Inflammatory macrophage treated with lipopolysaccharide for 4 hours (primary cell): Measurements from ENCODE around the gene ZFAND3.
A peak's percentile ranks its signal among the peaks of the same experiment; 100 is the strongest.

Experiments
- DNase-seq: peaks from one replicate; pipeline ENCODE4 v3.0.0-alpha.2; 2020

The ZFAND3 gene

DNA sequence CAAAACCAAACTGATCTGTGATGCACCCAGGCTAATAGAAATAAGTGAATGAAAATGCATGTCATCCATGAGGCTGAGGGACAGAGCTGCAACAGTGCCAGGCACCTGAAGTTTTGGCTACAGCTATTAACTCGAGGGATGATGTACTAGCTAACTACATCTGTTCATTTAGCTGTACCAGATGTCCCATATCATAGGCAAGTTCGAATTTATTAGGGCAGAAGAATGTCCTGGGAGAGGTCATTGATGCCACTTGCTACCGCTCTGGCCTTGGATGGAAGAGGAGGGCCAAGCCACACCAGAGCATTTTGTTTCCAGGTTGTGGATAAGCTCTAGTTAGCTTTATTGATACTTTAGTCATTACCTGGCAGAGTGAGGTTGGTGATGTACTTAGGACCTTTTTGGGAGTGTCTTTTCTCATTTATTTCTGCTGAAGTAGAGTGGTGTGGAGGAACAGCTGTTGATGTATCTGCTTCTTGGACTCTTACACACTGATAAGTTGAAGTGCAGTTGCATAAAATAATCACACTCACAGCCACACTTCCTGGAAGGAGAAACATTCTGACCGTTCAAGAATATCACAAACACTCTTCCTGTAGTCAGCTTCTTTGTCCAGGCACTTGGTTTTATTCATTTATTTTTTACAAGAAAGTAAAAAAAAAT, 8.2 kb downstream of the ZFAND3 start:
- DNase-seq, result no peak

DNA sequence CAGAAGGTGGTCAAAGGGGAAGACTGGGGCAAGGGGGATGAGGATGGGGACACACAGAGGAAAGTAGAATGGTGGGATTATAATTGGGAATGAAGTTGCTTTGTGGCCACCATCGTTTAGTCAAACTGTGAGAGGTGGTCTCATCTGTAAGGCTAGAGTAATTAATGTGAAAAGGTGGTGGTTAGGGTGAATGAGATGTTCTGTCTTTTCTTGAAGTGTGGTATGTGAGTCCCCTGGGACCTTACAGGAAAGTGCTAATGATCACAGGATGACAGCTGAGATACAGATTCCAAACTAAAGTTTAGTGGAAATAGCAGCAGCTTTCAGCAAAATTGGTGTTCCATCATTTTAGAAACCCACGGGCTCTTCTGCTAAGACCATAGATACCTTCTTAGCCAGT, 10.7 kb downstream of the ZFAND3 start:
- no peak for DNase-seq

GRCh38 chr6:37831457-37831856, 11.9 kb downstream of the ZFAND3 start:
- no peak for DNase-seq

DNA sequence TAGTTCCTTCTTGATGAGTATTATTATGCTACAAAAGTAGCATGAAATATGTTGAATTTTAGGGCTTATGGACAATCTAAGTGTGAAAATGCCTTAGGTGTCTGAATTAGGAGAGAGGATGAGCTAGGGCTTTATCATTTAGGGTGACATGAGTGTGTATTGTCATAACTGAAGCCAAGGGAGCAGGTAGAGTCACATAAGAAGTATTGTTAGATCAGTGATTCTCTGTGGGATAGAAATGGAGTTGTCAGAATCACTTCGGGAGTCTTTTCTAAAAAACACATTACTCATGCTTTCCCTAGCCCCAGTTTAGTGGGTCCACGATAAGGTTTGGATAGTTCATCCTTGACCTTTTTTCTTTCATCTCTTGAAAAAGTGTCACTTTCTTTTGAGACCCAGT, 16.4 kb downstream of the ZFAND3 start:
- DNase-seq, result no peak

DNA sequence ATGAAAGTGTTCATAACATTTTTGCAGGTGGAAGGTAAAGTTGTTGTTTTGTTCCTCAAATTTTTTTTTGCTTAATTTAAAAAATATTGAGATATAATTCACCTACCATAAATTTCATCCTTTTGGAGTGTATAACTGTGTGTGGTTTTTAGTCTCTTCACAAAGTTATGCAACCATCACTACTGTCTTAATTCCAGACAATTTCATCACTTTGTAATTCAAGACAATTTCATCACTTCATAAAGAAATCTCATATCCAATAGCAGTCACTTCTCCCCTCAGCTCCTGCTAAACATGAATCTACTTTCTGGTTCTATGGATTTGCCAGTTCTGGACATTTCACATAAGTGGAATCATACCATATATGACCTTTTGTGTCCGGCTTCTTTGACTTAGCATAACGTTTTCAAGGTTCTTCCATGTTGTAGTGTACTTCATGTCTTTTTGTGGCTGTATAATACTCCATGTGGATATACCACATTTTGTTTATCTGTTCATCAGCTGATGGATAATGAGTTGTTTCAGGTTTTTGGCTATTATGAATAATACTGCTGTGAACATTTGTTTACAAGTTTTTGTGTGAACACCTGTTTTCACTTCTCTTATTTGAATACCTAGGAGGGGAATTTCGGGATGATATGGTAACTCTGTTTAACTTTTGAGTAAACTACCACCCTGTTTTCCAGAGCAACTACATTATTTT, 18.8 kb downstream of the ZFAND3 start:
- peak; percentile 76 for DNase-seq

DNA sequence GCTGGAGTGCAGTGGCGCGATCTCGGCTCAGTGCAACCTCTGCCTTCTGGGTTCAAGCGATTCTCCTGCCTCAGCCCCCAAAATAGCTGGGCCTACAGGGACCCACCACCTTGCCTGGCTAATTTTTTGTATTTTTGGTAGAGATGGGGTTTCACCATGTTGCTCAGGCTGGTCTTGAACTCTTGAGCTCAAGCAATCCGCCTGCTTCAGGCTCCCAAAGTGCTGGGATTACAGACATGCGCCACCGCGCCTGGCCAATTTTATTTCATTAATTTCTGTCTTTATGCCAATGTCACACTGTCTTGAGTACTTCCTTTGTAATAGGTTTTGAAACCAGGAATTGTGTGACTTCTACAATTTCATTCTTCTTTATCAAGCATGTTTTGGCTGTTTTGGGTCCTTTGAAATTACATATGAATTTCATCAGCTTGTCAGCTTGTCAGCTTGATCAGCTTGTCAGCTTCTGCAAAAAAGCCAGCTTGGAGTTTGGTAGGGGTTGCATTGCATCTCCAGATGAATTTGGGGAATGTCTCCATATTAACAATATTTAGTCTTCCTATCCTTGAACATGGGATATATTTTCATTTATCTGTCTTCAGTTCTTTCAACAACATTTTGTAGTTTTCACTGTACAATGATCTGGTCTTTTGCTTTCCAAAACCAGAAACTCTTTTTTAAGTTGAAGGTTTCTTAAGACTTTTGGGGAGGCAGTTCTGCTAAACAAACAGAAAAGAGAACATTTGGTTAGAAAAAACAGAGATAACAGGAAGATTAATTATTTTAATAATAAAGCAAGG, 20.8 kb downstream of the ZFAND3 start:
- peak; percentile 54 for DNase-seq

DNA sequence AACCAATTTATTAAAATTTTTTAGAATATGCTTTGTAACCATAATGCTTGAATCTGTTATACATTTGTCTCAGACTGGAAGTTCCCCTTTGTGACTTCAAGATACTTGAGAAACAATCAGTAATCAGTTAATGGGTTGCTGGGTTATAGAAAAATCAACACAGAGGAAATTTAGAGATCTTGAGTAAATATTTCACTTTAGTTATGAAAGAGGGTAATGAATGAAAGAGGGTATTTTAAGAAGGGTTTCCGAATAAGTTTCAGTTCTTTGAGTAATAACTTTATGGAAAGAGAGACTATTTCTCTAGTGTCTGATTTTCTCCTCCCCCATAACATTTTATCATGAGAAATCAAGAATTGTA, 21.4 kb downstream of the ZFAND3 start:
- peak; percentile 80 for DNase-seq

GRCh38 chr6:37845026-37845911, 25.7 kb downstream of the ZFAND3 start:
- no peak for DNase-seq

- no peak for DNase-seq
Measured at GRCh38 chr6:37845930-37846329, 26.4 kb downstream of the ZFAND3 start.

GRCh38 chr6:37847704-37848103, 28.2 kb downstream of the ZFAND3 start:
- DNase-seq, result no peak

GRCh38 chr6:37848371-37848770, 28.8 kb downstream of the ZFAND3 start:
- DNase-seq, result no peak

GRCh38 chr6:37850260-37850659, 30.7 kb downstream of the ZFAND3 start:
- no peak for DNase-seq

GRCh38 chr6:37850728-37851285, 31.3 kb downstream of the ZFAND3 start:
- no peak for DNase-seq

DNA sequence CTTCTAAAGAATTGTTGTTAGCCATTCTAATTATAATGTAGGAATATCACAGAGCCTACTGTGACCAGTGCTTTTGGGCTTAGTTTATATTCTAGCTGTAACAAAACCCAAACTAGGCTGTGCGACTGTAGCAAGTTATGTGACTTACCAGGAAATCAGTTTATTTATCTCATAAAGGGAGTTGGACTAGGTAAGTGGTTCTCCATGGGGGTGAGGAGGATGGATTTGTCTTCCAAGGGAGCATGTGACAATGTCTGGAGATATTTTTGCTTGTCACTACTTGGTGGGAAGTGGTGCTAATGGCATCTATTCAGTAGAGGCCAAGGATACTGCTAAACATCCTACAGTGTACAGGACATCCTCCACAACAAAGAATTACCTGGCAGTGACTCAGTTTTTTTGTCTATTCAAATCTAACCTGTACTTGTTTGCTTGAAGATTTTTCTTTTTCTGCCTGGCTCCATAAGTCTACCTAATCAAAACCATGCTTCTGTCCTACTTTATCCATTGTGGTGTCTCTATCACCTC, 32.5 kb downstream of the ZFAND3 start:
- DNase-seq, result no peak

GRCh38 chr6:37856285-37856684, 36.8 kb downstream of the ZFAND3 start:
- no peak for DNase-seq

GRCh38 chr6:37858363-37858762, 38.8 kb downstream of the ZFAND3 start:
- no peak for DNase-seq

- peak; percentile 75 for DNase-seq
Measured at GRCh38 chr6:37860226-37860839, 40.8 kb downstream of the ZFAND3 start.

GRCh38 chr6:37861452-37861851, 41.9 kb downstream of the ZFAND3 start:
- no peak for DNase-seq

- DNase-seq, result no peak
Measured at GRCh38 chr6:37862430-37862829, 42.9 kb downstream of the ZFAND3 start.

DNA sequence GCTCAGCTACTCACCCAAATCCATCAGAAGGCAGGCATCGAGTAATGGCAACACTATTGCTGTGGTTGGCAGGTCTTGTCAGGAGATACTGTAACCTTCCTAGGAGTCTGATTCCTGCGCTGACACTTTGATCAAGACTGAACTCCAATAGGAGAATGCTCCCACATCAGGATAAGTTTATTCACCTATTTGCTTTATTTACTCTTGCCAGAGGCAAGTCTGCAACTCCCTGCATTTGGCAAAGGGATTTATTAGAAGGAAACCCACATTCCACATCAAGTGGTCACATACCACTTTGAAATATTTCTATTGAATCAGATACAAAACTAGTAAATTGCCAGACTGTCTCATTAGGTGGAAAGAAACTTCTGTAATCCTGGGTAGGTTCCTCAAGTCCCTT, 43.5 kb downstream of the ZFAND3 start:
- no peak for DNase-seq

DNA sequence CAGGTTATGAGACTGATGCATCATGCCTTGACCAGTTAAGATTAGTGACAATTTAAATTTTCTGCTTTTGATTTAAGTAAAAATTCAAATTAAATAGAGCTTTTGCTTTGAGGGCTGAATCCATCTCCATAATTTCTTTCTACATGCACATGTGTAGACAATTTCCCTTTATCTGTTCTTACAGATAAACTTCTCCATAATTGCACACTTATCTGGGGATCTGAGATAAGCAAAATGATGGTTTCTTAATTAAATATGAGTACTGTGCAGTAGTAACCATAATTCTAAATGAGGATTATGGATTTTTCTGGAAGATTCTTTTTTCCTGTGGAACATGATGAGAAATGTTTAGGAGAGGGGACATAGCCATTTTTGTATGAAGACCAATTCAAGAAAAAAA, 44.7 kb downstream of the ZFAND3 start:
- DNase-seq, result no peak

DNA sequence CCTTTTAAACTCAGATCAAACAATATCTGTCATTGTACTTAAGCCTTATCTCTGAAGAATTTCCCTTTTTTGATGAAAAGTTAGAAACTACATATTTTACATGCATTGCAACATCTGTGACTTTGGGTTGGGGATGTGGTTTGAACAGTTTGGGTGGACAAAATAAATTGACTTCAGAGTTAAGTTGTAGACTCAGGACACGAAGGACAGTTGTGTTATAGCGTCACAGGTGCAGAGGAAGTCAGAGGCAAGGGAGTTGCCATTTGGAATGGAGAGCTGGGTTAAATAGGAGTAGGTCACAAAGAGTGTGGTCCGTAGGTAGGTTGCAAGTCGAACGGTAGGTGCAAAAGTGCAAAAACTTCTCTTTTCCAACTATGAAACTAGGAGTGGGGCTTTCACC, 46.0 kb downstream of the ZFAND3 start:
- no peak for DNase-seq
